ENCODE data around the gene PRKAR1A. TPM values are rescaled to one million over a fixed set of nuclear protein-coding genes. Genes with fewer than 3 reads are reported as not detected.

Gene PRKAR1A
- total RNA-seq, 2 experiments from 2014 or later = 158 to 332 TPM

DNA sequence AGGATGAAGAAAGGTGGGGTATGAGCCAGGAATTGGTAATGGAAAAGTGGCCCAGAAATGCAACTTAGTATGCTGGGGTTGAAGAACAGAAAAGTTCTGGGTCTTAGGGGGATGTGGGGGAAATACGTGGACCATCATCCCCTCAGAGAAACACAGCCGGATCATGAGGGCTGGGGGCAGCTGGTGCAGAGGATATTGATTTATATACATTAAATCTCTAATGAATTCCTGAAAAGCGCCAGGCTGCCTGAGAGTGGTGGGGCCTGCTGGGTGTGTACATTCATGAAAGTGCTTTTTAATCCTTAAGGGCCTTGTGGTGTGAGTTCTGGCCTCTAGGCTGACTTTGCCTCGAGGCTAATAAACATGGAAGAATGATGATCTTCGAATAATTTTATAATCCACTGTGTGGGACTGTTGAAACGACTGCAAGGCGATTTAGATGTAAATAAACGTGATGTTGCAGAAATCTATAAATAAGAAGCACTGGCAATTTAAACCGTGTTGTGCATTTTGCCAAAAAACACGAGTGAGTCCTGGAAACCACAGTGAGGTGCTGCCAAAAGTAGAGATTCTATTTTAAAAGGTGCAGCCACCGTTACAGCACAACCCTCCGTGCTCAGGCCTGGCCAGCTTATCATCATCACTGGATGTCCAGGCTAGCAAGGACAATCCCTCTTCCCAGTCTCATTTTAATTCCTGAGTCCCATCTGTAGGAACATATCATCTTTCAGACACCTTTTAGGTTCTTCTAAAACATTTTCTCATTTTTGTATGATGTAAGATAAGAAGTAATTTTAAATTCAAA lies 32.1 kb downstream of the PRKAR1A start:
- ChIA-PET CTCF (ENCODE audit: unreplicated experiment) (no interaction called here), POLR2A (interaction anchor here (0.5 kb wide), 1 partner anchor 163 kb away, joined by 3 read pairs; no protein-coding TSS in a partner anchor)
- intact Hi-C loops (cut with micrococcal nuclease; ENCODE audit: unreplicated experiment) = no loop called here
- Histone ChIP-seq H3K4me2 (ENCODE audit: low read length) (no peak overlapping the region), H3K9me2 (ENCODE audit: insufficient read depth, low read length) (no peaks in the 10 kb centered on the region), H4K20me1 (ENCODE audit: insufficient read depth, low read length) (no peaks in the 10 kb centered on the region), H3K4me3 (ENCODE audit: low read depth, low read length, poor library complexity, severe bottlenecking) (no peak overlapping the region), H3K79me2 (ENCODE audit: insufficient read depth, low read depth, low read length) (no peaks in the 10 kb centered on the region), H3K27ac (ENCODE audit: low read depth, low read length, poor library complexity, severe bottlenecking) (no peak overlapping the region), H3K9me3 (ENCODE audit: low read length) (no peaks in the 10 kb centered on the region), H3K4me1 (ENCODE audit: insufficient read depth, low read length, poor library complexity, severe bottlenecking) (peaks cover 10% of the 10 kb centered on the region), H3K36me3 (ENCODE audit: insufficient read depth, low read length) (no peaks in the 10 kb centered on the region), H2AFZ (ENCODE audit: low read length) (no peak overlapping the region)
- no peak for DNase-seq (ENCODE audit: low spot score)
- no TSS peak for BruUV-seq (replicated peaks)
- TF ChIP-seq, protein P1, sequence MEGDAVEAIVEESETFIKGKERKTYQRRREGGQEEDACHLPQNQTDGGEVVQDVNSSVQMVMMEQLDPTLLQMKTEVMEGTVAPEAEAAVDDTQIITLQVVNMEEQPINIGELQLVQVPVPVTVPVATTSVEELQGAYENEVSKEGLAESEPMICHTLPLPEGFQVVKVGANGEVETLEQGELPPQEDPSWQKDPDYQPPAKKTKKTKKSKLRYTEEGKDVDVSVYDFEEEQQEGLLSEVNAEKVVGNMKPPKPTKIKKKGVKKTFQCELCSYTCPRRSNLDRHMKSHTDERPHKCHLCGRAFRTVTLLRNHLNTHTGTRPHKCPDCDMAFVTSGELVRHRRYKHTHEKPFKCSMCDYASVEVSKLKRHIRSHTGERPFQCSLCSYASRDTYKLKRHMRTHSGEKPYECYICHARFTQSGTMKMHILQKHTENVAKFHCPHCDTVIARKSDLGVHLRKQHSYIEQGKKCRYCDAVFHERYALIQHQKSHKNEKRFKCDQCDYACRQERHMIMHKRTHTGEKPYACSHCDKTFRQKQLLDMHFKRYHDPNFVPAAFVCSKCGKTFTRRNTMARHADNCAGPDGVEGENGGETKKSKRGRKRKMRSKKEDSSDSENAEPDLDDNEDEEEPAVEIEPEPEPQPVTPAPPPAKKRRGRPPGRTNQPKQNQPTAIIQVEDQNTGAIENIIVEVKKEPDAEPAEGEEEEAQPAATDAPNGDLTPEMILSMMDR (conservative IDR thresholded peaks at IDR 0.05; ENCODE audit: low read length) = no peak
- TF ChIP-seq EZH2phosphoT487 (IDR thresholded peaks at IDR 0.05; ENCODE audit: borderline replicate concordance, low read depth, low read length) = no peak

DNA sequence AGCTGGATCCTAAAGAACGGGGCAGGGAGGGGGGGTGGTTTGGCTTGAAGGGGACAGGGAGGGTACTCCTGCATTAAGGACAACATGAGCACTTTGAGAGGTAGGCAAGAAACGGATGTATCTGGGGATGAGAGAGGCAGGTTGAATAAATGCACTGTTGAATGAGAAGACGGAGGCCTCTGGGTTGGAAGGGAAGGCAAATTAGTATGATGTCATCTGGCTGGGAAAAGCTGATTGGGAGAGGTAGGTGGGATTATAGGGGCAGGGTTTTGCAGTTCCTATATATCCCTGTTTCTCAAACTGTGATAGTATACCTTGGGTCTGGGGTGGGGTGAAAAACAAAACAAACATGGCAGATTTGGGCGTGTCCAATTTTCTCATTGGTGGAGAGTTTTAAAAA lies 44.3 kb downstream of the PRKAR1A start:
- no peaks in the 10 kb centered on the region for H3K4me1 ChIP-seq (ENCODE audit: insufficient read depth, low read length, poor library complexity, severe bottlenecking)
- TF ChIP-seq, protein P1 (conservative IDR thresholded peaks at IDR 0.05; ENCODE audit: low read length) = no peak
- TF ChIP-seq EZH2phosphoT487 (IDR thresholded peaks at IDR 0.05; ENCODE audit: borderline replicate concordance, low read depth, low read length) = no peak
- H3K4me2 ChIP-seq (ENCODE audit: low read length) = no peak overlapping the region
- H2AFZ ChIP-seq (ENCODE audit: low read length) = no peak overlapping the region
- no peak overlapping the region for H3K27ac ChIP-seq (ENCODE audit: low read depth, low read length, poor library complexity, severe bottlenecking)
- H3K4me3 ChIP-seq (ENCODE audit: low read depth, low read length, poor library complexity, severe bottlenecking) = no peak overlapping the region
- intact Hi-C loops (cut with micrococcal nuclease; ENCODE audit: unreplicated experiment) = no loop called here
- no peaks in the 10 kb centered on the region for H3K9me2 ChIP-seq (ENCODE audit: insufficient read depth, low read length)
- POLR2A ChIA-PET = interaction anchor here (0.6 kb wide), 2 partner anchors 17 to 22 kb away, joined by 4 to 6 read pairs; no protein-coding TSS in a partner anchor
- H3K79me2 ChIP-seq (ENCODE audit: insufficient read depth, low read depth, low read length) = no peaks in the 10 kb centered on the region
- CTCF ChIA-PET (ENCODE audit: unreplicated experiment) = no interaction called here
- no peaks in the 10 kb centered on the region for H4K20me1 ChIP-seq (ENCODE audit: insufficient read depth, low read length)
- no TSS peak for BruUV-seq (replicated peaks)
- H3K36me3 ChIP-seq (ENCODE audit: insufficient read depth, low read length) = no peaks in the 10 kb centered on the region
- DNase-seq (ENCODE audit: low spot score) = no peak
- no peaks in the 10 kb centered on the region for H3K9me3 ChIP-seq (ENCODE audit: low read length)

DNA sequence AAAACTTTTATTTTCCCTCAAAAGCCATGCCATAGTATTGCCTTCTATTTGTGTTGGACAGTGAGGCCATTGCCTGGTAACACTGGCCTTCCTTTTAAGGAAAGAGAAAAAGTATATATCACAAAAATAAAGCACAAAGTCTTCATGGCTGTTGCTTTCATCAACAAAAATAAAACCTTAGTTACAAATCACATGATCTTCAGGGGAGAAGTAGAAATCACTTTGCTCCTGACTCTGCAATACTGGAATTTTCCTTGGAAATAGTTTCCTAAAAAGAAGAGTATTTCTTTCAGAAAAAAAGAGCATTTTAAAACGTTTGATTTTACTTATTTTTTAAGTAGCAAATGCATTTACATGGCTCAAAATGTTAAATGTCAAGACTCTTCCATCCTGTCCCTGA lies 47.1 kb downstream of the PRKAR1A start:
- Histone ChIP-seq H3K27ac (ENCODE audit: low read depth, low read length, poor library complexity, severe bottlenecking) (no peak overlapping the region), H3K79me2 (ENCODE audit: insufficient read depth, low read depth, low read length) (no peaks in the 10 kb centered on the region)
- intact Hi-C loops (cut with micrococcal nuclease; ENCODE audit: unreplicated experiment) = no loop called here

More for the DNA sequence above, 47.1 kb downstream of the PRKAR1A start:
- TF ChIP-seq, protein P1 (conservative IDR thresholded peaks at IDR 0.05; ENCODE audit: low read length) = no peak
- TF ChIP-seq EZH2phosphoT487 (IDR thresholded peaks at IDR 0.05; ENCODE audit: borderline replicate concordance, low read depth, low read length) = no peak
- Histone ChIP-seq H3K36me3 (ENCODE audit: insufficient read depth, low read length) (no peaks in the 10 kb centered on the region), H3K4me3 (ENCODE audit: low read depth, low read length, poor library complexity, severe bottlenecking) (no peak overlapping the region), H3K9me2 (ENCODE audit: insufficient read depth, low read length) (no peaks in the 10 kb centered on the region), H3K4me1 (ENCODE audit: insufficient read depth, low read length, poor library complexity, severe bottlenecking) (peaks cover 10% of the 10 kb centered on the region), H3K9me3 (ENCODE audit: low read length) (no peaks in the 10 kb centered on the region), H3K4me2 (ENCODE audit: low read length) (no peak overlapping the region), H2AFZ (ENCODE audit: low read length) (no peak overlapping the region), H4K20me1 (ENCODE audit: insufficient read depth, low read length) (no peaks in the 10 kb centered on the region)
- CTCF ChIA-PET (ENCODE audit: unreplicated experiment) = no interaction called here
- POLR2A ChIA-PET = no interaction called here
- DNase-seq (ENCODE audit: low spot score) = no peak
- no TSS peak for BruUV-seq (replicated peaks)

Measured in OCI-LY7 (cell line).